GM12875 (cell line): Measurements from ENCODE around the gene ACR.
"Not testable (repeated sequence)": the region's sequence is repeated elsewhere in the genome, so short reads cannot be mapped to it uniquely, and the experiment has no call there.

ENCODE experiments used
- H3K4me3 ChIP-seq: one replicate; pipeline ENCODE4 v1.5.1; 2011; ENCODE audit warnings: low read depth, low read length, control low read depth

The ACR gene

DNA sequence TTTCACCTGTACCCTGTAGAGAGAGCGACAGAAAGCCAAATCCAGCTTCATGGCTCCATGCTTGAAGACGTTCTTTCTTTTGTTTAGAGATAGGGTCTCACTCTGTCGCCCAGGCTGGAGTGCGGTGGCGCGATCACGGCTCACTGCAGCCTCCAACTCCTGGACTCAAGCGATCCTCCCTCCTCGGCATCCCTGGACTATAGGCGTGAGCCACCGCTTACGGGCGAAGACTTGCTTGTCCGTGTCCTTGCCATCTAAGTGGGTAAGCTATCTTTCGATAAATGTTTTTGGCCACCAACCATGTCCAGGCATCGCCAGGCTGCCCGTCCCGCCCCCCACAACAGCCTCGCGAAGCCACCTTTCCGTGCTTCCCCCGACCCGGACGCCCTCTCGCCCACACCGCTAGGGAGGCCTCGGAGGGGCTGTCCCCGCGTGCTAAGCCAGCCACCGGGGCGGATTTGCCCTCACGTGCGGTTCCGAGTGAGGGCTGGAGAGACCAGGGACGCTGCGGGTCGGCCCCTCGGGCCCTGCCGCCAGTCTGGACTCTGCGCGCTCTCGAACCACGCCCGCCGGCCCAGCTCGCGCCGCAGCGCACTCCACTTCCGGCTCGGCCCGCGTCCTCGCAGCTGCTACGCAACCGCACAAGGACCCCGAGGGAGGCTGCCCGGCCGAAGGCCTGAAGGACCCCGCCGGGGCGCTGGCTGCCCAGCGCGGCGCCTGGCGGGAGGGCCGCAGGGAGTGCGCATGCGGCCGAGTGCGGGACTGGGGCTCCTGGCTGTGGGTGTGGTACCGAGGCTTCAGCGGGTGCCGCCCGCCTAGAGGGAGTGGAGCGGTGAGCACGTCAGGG, 45.3 kb downstream of the ACR start, which contains the start of gene RABL2B:
RABL2B (minus strand) TSS at position 604 of the 847 bp plus-strand sequence. CDS start 1,342 bp downstream, outside the sequence.
- peak within 1 kb of the TSS; percentile 62 for H3K4me3 ChIP-seq

GRCh38 chr22:50783880-50784276, 45.9 kb downstream of the ACR start:
- H3K4me3 ChIP-seq: peak overlapping the region; percentile 45

DNA sequence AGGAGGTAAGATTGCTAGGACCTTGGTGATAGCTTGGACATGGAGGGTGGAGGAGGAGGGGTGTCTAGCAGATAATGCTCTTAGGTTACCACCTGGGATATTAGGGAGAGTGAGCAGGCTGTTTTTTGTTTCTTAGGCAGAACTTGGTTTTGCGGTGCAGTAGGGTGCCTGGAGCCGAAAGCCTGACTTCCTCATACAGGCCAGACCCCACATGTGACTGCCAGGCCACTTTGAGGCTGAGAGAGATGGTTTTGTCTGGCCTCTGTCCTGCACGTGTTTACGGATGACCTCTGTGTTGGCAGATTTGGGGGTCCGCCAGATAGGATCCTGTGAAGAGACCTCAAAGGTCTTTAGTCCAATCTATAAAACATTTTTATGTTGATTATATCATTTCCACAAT, 47.3 kb downstream of the ACR start:
- H3K4me3 ChIP-seq: not testable (repeated sequence)

GRCh38 chr22:50786936-50787335, 48.9 kb downstream of the ACR start:
- not testable (repeated sequence) for H3K4me3 ChIP-seq
